H9 (cell line): ENCODE data around the gene AFF1. TPM values are rescaled to one million over a fixed set of nuclear protein-coding genes. Genes with fewer than 3 reads are reported as not detected.
A peak's percentile ranks its signal among the peaks of the same experiment; 100 is the strongest.

Experiments used
- DNase-seq: peaks from one replicate; pipeline ENCODE4 v3.0.0-alpha.2; 2017
- H2AFZ ChIP-seq: one replicate; pipeline ENCODE4 v1.6.1; 2013; ENCODE audit warnings: mild to moderate bottlenecking, low read length, control low read depth, moderate library complexity
- H2AK5ac ChIP-seq: 2 replicates; pipeline ENCODE4 v1.6.1; 2013; ENCODE audit warnings: low read length, control low read depth, mixed read lengths; ENCODE audit not compliant: insufficient read length
- H2BK120ac ChIP-seq: one replicate; pipeline ENCODE4 v1.6.1; 2013; ENCODE audit warnings: low read depth, mild to moderate bottlenecking, low read length, control low read depth, inconsistent platforms; ENCODE audit not compliant: poor library complexity, severe bottlenecking
- H2BK12ac ChIP-seq: 2 replicates; pipeline ENCODE4 v1.6.1; 2013; ENCODE audit warnings: low read length, control low read depth, mixed read lengths, low read depth; ENCODE audit not compliant: insufficient read length
- H2BK15ac ChIP-seq: 2 replicates; pipeline ENCODE4 v1.6.1; 2013; ENCODE audit warnings: low read depth, low read length, control low read depth
- H2BK20ac ChIP-seq: one replicate; pipeline ENCODE4 v1.6.1; 2013; ENCODE audit warnings: low read depth, mild to moderate bottlenecking, low read length, control low read depth, inconsistent platforms; ENCODE audit not compliant: poor library complexity, severe bottlenecking
- H2BK5ac ChIP-seq: 2 replicates; pipeline ENCODE4 v1.6.1; 2013; ENCODE audit warnings: low read length, control low read depth, mixed read lengths; ENCODE audit not compliant: insufficient read length
- H3K14ac ChIP-seq: 2 replicates; pipeline ENCODE4 v1.6.1; 2013; ENCODE audit warnings: low read length, control low read depth; ENCODE audit not compliant: insufficient read depth
- H3K18ac ChIP-seq: 2 replicates; pipeline ENCODE4 v1.6.1; 2013; ENCODE audit warnings: low read depth, mild to moderate bottlenecking, mixed read lengths, low read length, control low read depth; ENCODE audit not compliant: insufficient read length
- H3K23ac ChIP-seq: 2 replicates; pipeline ENCODE4 v1.6.1; 2013; ENCODE audit warnings: low read length, control low read depth, mixed read lengths, low read depth; ENCODE audit not compliant: insufficient read length
- H3K23me2 ChIP-seq: 2 replicates; pipeline ENCODE4 v1.6.1; 2013; ENCODE audit warnings: low read depth, mild to moderate bottlenecking, mixed read lengths, low read length, control low read depth; ENCODE audit not compliant: insufficient read length, poor library complexity, severe bottlenecking
- H3K27ac ChIP-seq: 2 replicates; pipeline ENCODE4 v1.5.1; 2013; ENCODE audit warnings: low read length, control low read depth, mixed read lengths, low read depth; ENCODE audit not compliant: insufficient read length
- H3K27me3 ChIP-seq: 2 replicates; pipeline ENCODE4 v1.6.1; 2013; ENCODE audit warnings: low read length, control low read depth, inconsistent platforms; ENCODE audit not compliant: insufficient read depth
- H3K4ac ChIP-seq: 2 replicates; pipeline ENCODE4 v1.6.1; 2013; ENCODE audit warnings: low read depth, mild to moderate bottlenecking, control low read depth, inconsistent platforms, low read length, moderate library complexity
- H3K4me1 ChIP-seq: 2 replicates; pipeline ENCODE4 v1.6.1; 2013; ENCODE audit warnings: low read length, control low read depth, inconsistent platforms; ENCODE audit not compliant: insufficient read depth
- H3K4me2 ChIP-seq: 2 replicates; pipeline ENCODE4 v1.6.1; 2013; ENCODE audit warnings: low read length, control low read depth, mixed read lengths; ENCODE audit not compliant: insufficient read length, insufficient read depth
- H3K56ac ChIP-seq: 2 replicates; pipeline ENCODE4 v1.6.1; 2013; ENCODE audit warnings: low read depth, mild to moderate bottlenecking, mixed read lengths, low read length, control low read depth; ENCODE audit not compliant: insufficient read length
- H3K79me1 ChIP-seq: 2 replicates; pipeline ENCODE4 v1.6.1; 2013; ENCODE audit warnings: low read depth, mild to moderate bottlenecking, moderate library complexity, low read length, control low read depth, inconsistent platforms; ENCODE audit not compliant: insufficient read depth, poor library complexity, severe bottlenecking
- H3K79me2 ChIP-seq: 2 replicates; pipeline ENCODE4 v1.6.1; 2013; ENCODE audit warnings: low read length, control low read depth, inconsistent platforms; ENCODE audit not compliant: insufficient read depth
- H3K9ac ChIP-seq: 2 replicates; pipeline ENCODE4 v1.6.1; 2013; ENCODE audit warnings: low read length, control low read depth, mixed read lengths; ENCODE audit not compliant: insufficient read length; ENCODE audit errors: extremely low read depth
- H3K9me3 ChIP-seq: one replicate; pipeline ENCODE4 v1.6.1; 2013; ENCODE audit warnings: low read depth, low read length, inconsistent platforms; ENCODE audit not compliant: control insufficient read depth
- H3T11ph ChIP-seq: one replicate; pipeline ENCODE4 v1.6.1; 2013; ENCODE audit warnings: mild to moderate bottlenecking, low read length, control low read depth, inconsistent platforms
- H4K20me1 ChIP-seq: one replicate; pipeline ENCODE4 v1.6.1; 2013; ENCODE audit not compliant: control insufficient read depth, insufficient read length, insufficient read depth
- H4K5ac ChIP-seq: 2 replicates; pipeline ENCODE4 v1.6.1; 2013; ENCODE audit warnings: low read depth, mild to moderate bottlenecking, mixed read lengths, low read length, control low read depth; ENCODE audit not compliant: insufficient read length
- H4K8ac ChIP-seq: replicated peaks from 2 replicates; pipeline ENCODE4 v1.6.1; 2013; ENCODE audit warnings: low read length, control low read depth, mixed read lengths, low read depth; ENCODE audit not compliant: insufficient read length
- H4K91ac ChIP-seq: 2 replicates; pipeline ENCODE4 v1.6.1; 2013; ENCODE audit warnings: low read depth, mild to moderate bottlenecking, moderate library complexity, mixed read lengths, low read length, control low read depth; ENCODE audit not compliant: insufficient read length
- H3K27ac Mint-ChIP-seq, 3 experiments: 2 replicates in 2 of 3; 3 replicates in 1 of 3; pipeline ENCODE4 v1.8.0; 2020 to 2021; ENCODE audit warnings: mixed read lengths in 3 of 3, mild to moderate bottlenecking in 1 of 3, moderate library complexity in 1 of 3
- H3K27me3 Mint-ChIP-seq: 2 replicates; pipeline ENCODE4 v1.8.0; 2021; ENCODE audit warnings: low read depth, mild to moderate bottlenecking, moderate library complexity, mixed read lengths
- H3K36me3 Mint-ChIP-seq, 3 experiments: 2 replicates in 2 of 3; 3 replicates in 1 of 3; pipeline ENCODE4 v1.8.0; 2020 to 2021; ENCODE audit warnings: low read depth in 3 of 3, mixed read lengths in 3 of 3; ENCODE audit not compliant: insufficient read depth in 1 of 3
- H3K4me1 Mint-ChIP-seq, 2 experiments: 2 replicates each; pipeline ENCODE4 v1.8.0; 2020; ENCODE audit warnings: mixed read lengths in 2 of 2
- H3K4me3 Mint-ChIP-seq, 2 experiments: 2 replicates in 1 of 2; 3 replicates in 1 of 2; pipeline ENCODE4 v1.8.0; 2020 to 2021; ENCODE audit warnings: mild to moderate bottlenecking in 2 of 2, mixed read lengths in 2 of 2, moderate library complexity in 1 of 2
- H3K9me3 Mint-ChIP-seq, 2 experiments: 2 replicates in 1 of 2; 3 replicates in 1 of 2; pipeline ENCODE4 v1.8.0; 2020; ENCODE audit warnings: mild to moderate bottlenecking in 2 of 2, mixed read lengths in 2 of 2, moderate library complexity in 1 of 2
- WGBS: extraction: QIAGEN DNeasy Blood & Tissue Kit; methylation state at CpG from one replicate; pipeline ENCODE4 v1.1.7; 2013; ENCODE audit warnings: missing lambda C conversion rate, low lambda C conversion rate, mixed read lengths; ENCODE audit not compliant: insufficient read length; ENCODE audit errors: extremely low coverage; 5-methylcytosine and 5-hydroxymethylcytosine counted together
- total RNA-seq: library from RNA; stranded (reverse); gene quantifications from 2 replicates; pipeline ENCODE4 v1.2.1, GENCODE V29; 2021
- TF ChIP-seq, protein P1 (sequence below): fragments of 200-600 bp; sonication (generic); conservative IDR thresholded peaks from 3 replicates; pipeline ENCODE4 v1.8.0; 2021; ENCODE audit warnings: antibody characterized with exemption, mild to moderate bottlenecking

AFF1 gene
- total RNA-seq, 1 experiment from 2014 or later, result 74.5 TPM

DNA sequence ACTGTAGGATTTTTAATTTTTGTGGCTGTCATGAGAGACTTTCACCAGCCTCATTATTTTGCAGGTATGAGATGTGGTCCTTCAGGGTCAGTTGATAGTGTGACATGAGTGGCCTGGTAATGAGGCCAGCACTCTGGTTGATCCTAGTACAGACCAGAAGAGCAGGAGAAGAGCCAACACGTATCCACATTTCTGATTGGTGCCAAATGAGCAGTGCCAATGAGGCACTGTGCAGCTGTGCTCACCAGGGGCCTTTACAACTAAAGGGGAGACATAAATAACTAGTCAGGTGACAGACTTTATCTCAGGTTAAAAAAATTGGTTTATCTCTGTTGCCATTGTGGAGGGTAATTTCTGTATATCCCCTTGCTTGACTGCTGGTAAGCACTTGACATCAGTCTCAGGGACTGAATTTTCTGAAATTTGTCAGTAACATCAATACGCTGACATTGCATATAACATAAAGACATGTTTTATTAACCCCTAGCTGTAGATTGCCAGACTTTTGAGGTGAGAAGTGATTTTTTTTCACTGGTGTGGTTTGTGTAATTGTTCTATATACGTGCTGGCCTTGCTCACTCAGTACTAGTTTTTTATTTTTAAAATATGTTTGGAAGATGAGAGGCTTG, 101.2 kb downstream of the AFF1 start:
- H3K79me1 ChIP-seq, result peaks cover 6% of the 10 kb centered on the region
- peaks cover 14% of the 10 kb centered on the region for H3K79me2 ChIP-seq
- H3K23me2 ChIP-seq, result no peaks in the 10 kb centered on the region
- Mint-ChIP-seq H3K27ac (peak overlapping the region in 2 of 3 experiments; percentile 18 to 22; a peak in 1 of 7 replicates), H3K4me3 (peak overlapping the region in 1 of 2 experiments; percentile 11; a peak in 1 of 5 replicates), H3K9me3 (no peaks in the 10 kb centered on the region), H3K4me1 (peaks cover 43 to 44% of the 10 kb centered on the region in 2 experiments; a peak in 3 of 4 replicates), H3K36me3 (no peaks in the 10 kb centered on the region), H3K27me3 (no peaks in the 10 kb centered on the region)
- H2BK20ac ChIP-seq, result no peak overlapping the region
- H3K27ac ChIP-seq, result no peak overlapping the region
- no peak overlapping the region for H2BK12ac ChIP-seq
- no peak overlapping the region for H3K14ac ChIP-seq
- H3K9ac ChIP-seq, result no peak overlapping the region
- H3T11ph ChIP-seq, result no peak overlapping the region
- TF ChIP-seq, protein P1, sequence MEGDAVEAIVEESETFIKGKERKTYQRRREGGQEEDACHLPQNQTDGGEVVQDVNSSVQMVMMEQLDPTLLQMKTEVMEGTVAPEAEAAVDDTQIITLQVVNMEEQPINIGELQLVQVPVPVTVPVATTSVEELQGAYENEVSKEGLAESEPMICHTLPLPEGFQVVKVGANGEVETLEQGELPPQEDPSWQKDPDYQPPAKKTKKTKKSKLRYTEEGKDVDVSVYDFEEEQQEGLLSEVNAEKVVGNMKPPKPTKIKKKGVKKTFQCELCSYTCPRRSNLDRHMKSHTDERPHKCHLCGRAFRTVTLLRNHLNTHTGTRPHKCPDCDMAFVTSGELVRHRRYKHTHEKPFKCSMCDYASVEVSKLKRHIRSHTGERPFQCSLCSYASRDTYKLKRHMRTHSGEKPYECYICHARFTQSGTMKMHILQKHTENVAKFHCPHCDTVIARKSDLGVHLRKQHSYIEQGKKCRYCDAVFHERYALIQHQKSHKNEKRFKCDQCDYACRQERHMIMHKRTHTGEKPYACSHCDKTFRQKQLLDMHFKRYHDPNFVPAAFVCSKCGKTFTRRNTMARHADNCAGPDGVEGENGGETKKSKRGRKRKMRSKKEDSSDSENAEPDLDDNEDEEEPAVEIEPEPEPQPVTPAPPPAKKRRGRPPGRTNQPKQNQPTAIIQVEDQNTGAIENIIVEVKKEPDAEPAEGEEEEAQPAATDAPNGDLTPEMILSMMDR, result no peak
- H3K18ac ChIP-seq, result no peak overlapping the region
- no peak for DNase-seq
- H3K4me1 ChIP-seq, result peaks cover 9% of the 10 kb centered on the region; the same call in 1 of the 2 replicates
- H2BK120ac ChIP-seq, result no peak overlapping the region
- H3K9me3 ChIP-seq, result no peaks in the 10 kb centered on the region
- WGBS, result no CpG with 5 or more reads among the region's 3 CpGs
- peaks cover 4% of the 10 kb centered on the region for H4K20me1 ChIP-seq
- H3K4me2 ChIP-seq, result no peak overlapping the region
- no peak overlapping the region for H2AK5ac ChIP-seq
- no peak overlapping the region for H3K56ac ChIP-seq
- no peak overlapping the region for H3K4ac ChIP-seq
- no peak overlapping the region for H2BK5ac ChIP-seq
- H2AFZ ChIP-seq, result no peak overlapping the region
- H4K5ac ChIP-seq, result no peak overlapping the region
- H4K8ac ChIP-seq, result no peak overlapping the region
- H4K91ac ChIP-seq, result no peak overlapping the region
- H3K23ac ChIP-seq, result no peak overlapping the region
- H3K27me3 ChIP-seq, result no peaks in the 10 kb centered on the region
- H2BK15ac ChIP-seq, result no peak overlapping the region
